Measurements from ENCODE around the gene TRPT1. TPM values are rescaled to one million over a fixed set of nuclear protein-coding genes. Genes with fewer than 3 reads are reported as not detected.

Gene TRPT1
- total and polyA plus RNA-seq, 9 of the 15 experiments (the other 6 are each of a cell fraction or from before 2014, with no cell fraction given): 4.6 to 41.7 (median 23.1) TPM

- TF ChIP-seq FOXP4 (CRISPR knock-in tag; IDR thresholded peaks at IDR 0.05; ENCODE audit: borderline replicate concordance): no peak
- no peak for TF ChIP-seq CREB3 (tag; conservative IDR thresholded peaks at IDR 0.05; ENCODE audit: low read depth)
- TF ChIP-seq TRIM28 (IDR thresholded peaks at IDR 0.05): no peak
- no peak for TF ChIP-seq ZNF589 (CRISPR knock-in tag; IDR thresholded peaks at IDR 0.05; ENCODE audit: low read depth)
Measured at GRCh38 chr11:64192434-64192833, 33.6 kb downstream of the TRPT1 start (continued).

GRCh38 chr11:64186492-64187165 is 39.4 kb downstream of the TRPT1 start:
- Histone ChIP-seq H3K9ac (ENCODE audit: insufficient read depth in 1 of 2, low read depth in 2 of 2, low read length in 2 of 2) (no peak overlapping the region; a peak in 1 of 4 replicates), H3K4me2 (ENCODE audit: insufficient read depth, low read length) (no peak overlapping the region), H2AFZ (ENCODE audit: low read depth, low read length) (no peak overlapping the region), H3K9me3 (replicated peaks; ENCODE audit: control insufficient read depth, insufficient read depth, low read depth, low read length) (no peaks in the 10 kb centered on the region), H3K79me2 (ENCODE audit: control insufficient read depth, insufficient read depth, low read length) (peaks cover 30% of the 10 kb centered on the region), H3K4me3 (no peak overlapping the region), H3K4me1 (replicated peaks in 1 of 2; ENCODE audit: control insufficient read depth in 2 of 2, insufficient read depth in 2 of 2, low read length in 2 of 2) (peaks cover 18 to 45% of the 10 kb centered on the region in 2 experiments), H4K20me1 (replicated peaks; ENCODE audit: control insufficient read depth, insufficient read depth, low read length) (0 out of 2 replicates have a peak, but pooled peaks cover 1% of the 10 kb centered on the region), H3K36me3 (ENCODE audit: control insufficient read depth, insufficient read depth, low read length) (peaks cover 19% of the 10 kb centered on the region), H3K27me3 (ENCODE audit: control insufficient read depth in 2 of 2, insufficient read depth in 2 of 2, low read length in 2 of 2) (no peaks in the 10 kb centered on the region), H3K27ac (ENCODE audit: extremely low read depth, low read depth, low read length) (no peak overlapping the region), H3K9me1 (ENCODE audit: control insufficient read depth, insufficient read depth, low read length) (no peaks in the 10 kb centered on the region)
- peak in 1 of 4 experiments; percentile 50 for DNase-seq (ENCODE audit: extremely low read depth in 1 of 4, low spot score in 3 of 4)
- CTCF ChIA-PET (ENCODE audit: low intra/inter-chr PET ratio): no interaction called here
- WGBS (ENCODE audit: insufficient coverage, low coverage, missing lambda C conversion rate): 0% methylated on average over 16 of the region's 48 CpGs
- POLR2A ChIA-PET: interaction anchor here (0.7 to 2.2 kb wide), 13 partner anchors 10 to 275 kb away, joined by 3 to 29 read pairs (median 5); partner anchors contain the start of genes FERMT3, MACROD1, PPP1R14B and PRDX5
- TSS peak; percentile 75 for BruUV-seq (replicated peaks)
- no peak for ATAC-seq
- intact Hi-C loops (cut with micrococcal nuclease) (loop anchor here (5.0 kb wide), 2 partner anchors 116 to 171 kb away; partner anchors contain the start of genes CATSPERZ and RPS6KA4), in situ Hi-C loops (cut with MboI) (no loop called here)
- FAIRE-seq: no peak
- peak; percentile 5 for TF ChIP-seq RBBP5 (IDR thresholded peaks at IDR 0.05; ENCODE audit: borderline replicate concordance, insufficient read depth, low read length, poor library complexity, severe bottlenecking)
- TF ChIP-seq KDM1A (IDR thresholded peaks at IDR 0.05): no peak
- peak in 1 of 2 experiments; percentile 1; a peak in 1 of 4 replicates for TF ChIP-seq ZNF639 (CRISPR knock-in tag; conservative IDR thresholded peaks at IDR 0.05 in 1 of 2, IDR thresholded peaks at IDR 0.05 in 1 of 2)
- no peak for TF ChIP-seq EHMT2 (IDR thresholded peaks at IDR 0.05)
- no peak for TF ChIP-seq SETDB1 (IDR thresholded peaks at IDR 0.05; ENCODE audit: low read length)
- TF ChIP-seq PHTF2 (CRISPR knock-in tag; IDR thresholded peaks at IDR 0.05): peak; percentile 83; the same call in 1 of the 2 replicates
- peak; percentile 13 for TF ChIP-seq CCNT2 (IDR thresholded peaks at IDR 0.05; ENCODE audit: borderline replicate concordance, extremely low read depth, insufficient read length, low read depth, low read length)
- TF ChIP-seq CHD1 (IDR thresholded peaks at IDR 0.05; ENCODE audit: low read length): no peak
- TF ChIP-seq GTF2A2 (tag; IDR thresholded peaks at IDR 0.05): 0 out of 2 replicates have a peak, but pooled peaks have one; percentile 29
- no peak for TF ChIP-seq NR2C2 (CRISPR knock-in tag; IDR thresholded peaks at IDR 0.05)
- TF ChIP-seq NR2C2 (tag; IDR thresholded peaks at IDR 0.05): 0 out of 2 replicates have a peak, but pooled peaks have one; percentile 5
